Body of pancreas (tissue), 4 donors: Measurements from ENCODE around the gene CLRN2. TPM values are rescaled to one million over a fixed set of nuclear protein-coding genes. Genes with fewer than 3 reads are reported as not detected.

Source experiments
- ATAC-seq: fragments of 150-250 bp; one replicate; pipeline ENCODE4 v1.9.1; 2016
- DNase-seq, 4 donors: peaks; one replicate each; pipeline ENCODE4 v3.0.0-alpha.2; 2019
- H3K27ac ChIP-seq, 4 donors: fragments of 200-600 bp; sonication (generic); 1 replicate in 3 of 4; 2 replicates in 1 of 4; pipeline versions ENCODE4 v1.5.1 to v1.6.1; 2016 to 2019; ENCODE audit warnings: mild to moderate bottlenecking in 1 of 4, mixed read lengths in 1 of 4, moderate library complexity in 1 of 4
- H3K27me3 ChIP-seq, 2 donors: fragments of 200-600 bp; sonication (generic); one replicate each; pipeline ENCODE4 v1.6.0; 2016; ENCODE audit warnings: mild to moderate bottlenecking in 1 of 2
- H3K36me3 ChIP-seq, 2 donors: fragments of 200-600 bp; sonication (generic); replicated peaks in 1 of 2; 2 replicates each; pipeline ENCODE4 v1.5.1; 2016; ENCODE audit warnings: low read depth in 2 of 2; ENCODE audit not compliant: insufficient read depth in 1 of 2
- H3K4me1 ChIP-seq: fragments of 200-600 bp; sonication (generic); one replicate; pipeline ENCODE4 v1.6.0; 2016
- H3K4me3 ChIP-seq, 2 donors: fragments of 200-600 bp; sonication (generic); 1 replicate in 1 of 2; 2 replicates in 1 of 2; pipeline ENCODE4 v1.5.1; 2016 to 2019
- H3K9me3 ChIP-seq, 3 donors: fragments of 200-600 bp; sonication (generic); 1 replicate in 2 of 3; 2 replicates in 1 of 3; pipeline ENCODE4 v1.5.1; 2016
- CTCF ChIP-seq, 7 experiments: fragments of 450-650 bp in 4 of 7; fragments of 200-600 bp in 3 of 7; sonication (generic) in 3 of 7; IDR thresholded peaks; one replicate each; pipeline ENCODE4 v1.5.1; 2016 to 2019; ENCODE audit warnings: antibody characterized with exemption in 7 of 7
- POLR2A ChIP-seq, 3 donors: fragments of 450-650 bp; IDR thresholded peaks; one replicate each; pipeline ENCODE4 v1.6.1; 2016; ENCODE audit warnings: antibody characterized with exemption in 3 of 3, mild to moderate bottlenecking in 2 of 3
- WGBS, 2 donors: methylation state at CpG; one replicate each; pipeline ENCODE4 v1.1.5; 2017; 5-methylcytosine and 5-hydroxymethylcytosine counted together
- intact Hi-C: fragments of 100-400 bp; cut with DNase I; formaldehyde crosslinking; loops from one replicate; pipeline ENCODE4 v1.15.1; 2023
- total RNA-seq, 2 donors: library from RNA; depleted of rRNA; stranded (reverse); fragments of >200 nt; gene quantifications; one replicate each; pipeline ENCODE4 v1.1.0, GENCODE V29; 2016

The CLRN2 gene
- total RNA-seq, 2 donors from 2014 or later: not detected

- H3K4me3 ChIP-seq: peak overlapping the region; percentile 30 to 89
- peak; percentile 35 to 60 (median 50) for DNase-seq
- H3K36me3 ChIP-seq: no peaks in the 10 kb centered on the region
- peak; percentile 16 for ATAC-seq
- H3K27ac ChIP-seq: peak overlapping the region in 3 of 4 donors; percentile 72 to 84 (median 79)
- intact Hi-C loops: no loop called here
- H3K9me3 ChIP-seq: no peaks in the 10 kb centered on the region
- TF ChIP-seq CTCF (IDR thresholded peaks at IDR 0.05) (no peak), POLR2A (IDR thresholded peaks at IDR 0.05) (no peak)
- WGBS, 2 donors: 8 to 12% methylated on average over 9 of the region's 9 CpGs
- peaks cover 18% of the 10 kb centered on the region for H3K4me1 ChIP-seq
- no peaks in the 10 kb centered on the region for H3K27me3 ChIP-seq
These were observed 3.9 kb upstream of the CLRN2 start for GRCh38 chr4:17511051-17511450.

GRCh38 chr4:17511509-17511949, 3.4 kb upstream of the CLRN2 start:
- peak; percentile 74 for ATAC-seq
- Histone ChIP-seq H3K4me1 (peaks cover 18% of the 10 kb centered on the region), H3K4me3 (peak overlapping the region; percentile 30 to 89), H3K27ac (peak overlapping the region in 3 of 4 donors; percentile 72 to 84 (median 79)), H3K36me3 (no peaks in the 10 kb centered on the region), H3K9me3 (no peaks in the 10 kb centered on the region), H3K27me3 (no peaks in the 10 kb centered on the region)
- intact Hi-C loops: no loop called here
- DNase-seq: peak; percentile 55 to 75 (median 62)
- WGBS, 2 donors: 1 to 2% methylated on average over 14 to 31 of the region's 32 CpGs
- no peak for TF ChIP-seq POLR2A (IDR thresholded peaks at IDR 0.05)
- TF ChIP-seq CTCF (IDR thresholded peaks at IDR 0.05): no peak

GRCh38 chr4:17511950-17512795, 2.8 kb upstream of the CLRN2 start, which contains the start of gene QDPR:
Gene QDPR, minus strand, starts transcription at chr4:17512090. Its CDS starts 36 bp downstream, at chr4:17512054.
- TF ChIP-seq POLR2A (IDR thresholded peaks at IDR 0.05) (peak; percentile 33 to 61 (median 55)), CTCF (IDR thresholded peaks at IDR 0.05) (peak in 5 of 7 experiments; percentile 35 to 85 (median 61))
- 1 to 7% methylated on average over 11 to 63 of the region's 65 CpGs for WGBS, 2 donors
- DNase-seq: peak; percentile 83 to 90 (median 86)
- Histone ChIP-seq H3K27me3 (no peaks in the 10 kb centered on the region), H3K4me1 (peaks cover 18% of the 10 kb centered on the region), H3K4me3 (peak within 1 kb of the TSS; percentile 30 to 89), H3K9me3 (no peaks in the 10 kb centered on the region), H3K36me3 (no peaks in the 10 kb centered on the region), H3K27ac (peak within 1 kb of the TSS in 3 of 4 donors; percentile 72 to 84 (median 79))
- peak; percentile 96 for ATAC-seq
- intact Hi-C loops: no loop called here

- no peak overlapping the region for H3K4me3 ChIP-seq
These were observed 1.8 kb upstream of the CLRN2 start for GRCh38 chr4:17512973-17513665.

More at GRCh38 chr4:17512973-17513665, 1.8 kb upstream of the CLRN2 start:
- WGBS, 2 donors: 67% methylated on average over 5 of the region's 5 CpGs
- ATAC-seq: no peak
- Histone ChIP-seq H3K4me1 (peaks cover 18% of the 10 kb centered on the region), H3K9me3 (no peaks in the 10 kb centered on the region), H3K36me3 (no peaks in the 10 kb centered on the region), H3K27me3 (no peaks in the 10 kb centered on the region), H3K27ac (no peak overlapping the region)
- TF ChIP-seq POLR2A (IDR thresholded peaks at IDR 0.05) (no peak), CTCF (IDR thresholded peaks at IDR 0.05) (no peak)
- intact Hi-C loops: no loop called here
- no peak for DNase-seq
